GM21786 (cell line): ENCODE measurements around the gene CERS3.

Experiments
- ATAC-seq: cut with Tn5 transposase; IDR thresholded peaks from one replicate; pipeline ENCODE4 v1.9.1; 2021; ENCODE audit not compliant: unreplicated experiment

Gene CERS3

DNA sequence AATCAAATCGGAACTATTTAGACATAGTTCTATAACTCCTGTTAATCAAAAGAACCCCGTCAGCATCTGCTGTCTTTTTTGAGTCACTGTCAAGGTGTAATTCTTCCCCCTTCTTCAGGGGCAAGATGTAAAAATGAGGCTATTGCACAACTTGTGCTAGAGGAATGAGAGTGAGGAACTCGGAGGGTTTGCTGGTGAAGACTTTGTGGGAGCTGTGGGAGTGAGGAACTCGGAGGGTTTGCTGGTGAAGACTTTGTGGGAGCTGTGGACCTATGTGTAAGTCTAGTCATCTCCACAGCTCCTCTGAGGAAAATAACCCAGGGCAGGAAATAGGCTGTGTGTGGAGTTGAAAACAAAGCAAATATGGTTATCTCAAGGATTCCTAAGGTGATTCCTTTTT is 2.5 kb upstream of the CERS3 start:
- no peak for ATAC-seq

DNA sequence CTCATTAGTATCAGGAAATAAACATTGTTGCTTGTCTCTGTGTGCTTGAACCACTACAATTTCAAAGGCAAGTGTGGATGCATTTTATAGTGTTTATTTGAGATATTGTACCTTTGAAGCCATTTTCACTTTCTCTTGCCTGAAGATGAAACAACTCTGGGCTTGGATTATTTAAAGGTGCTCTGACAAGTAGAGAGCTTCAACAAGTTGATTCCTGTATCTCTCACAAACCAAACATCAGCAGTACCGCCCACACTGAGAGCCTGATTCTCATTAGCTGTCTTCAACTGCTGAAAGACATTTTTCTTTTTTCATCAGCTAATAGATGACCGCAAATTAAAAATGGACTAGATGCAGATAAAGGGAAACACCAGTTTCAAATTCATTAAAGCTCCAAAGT is 806 bp upstream of the CERS3 start:
- no peak for ATAC-seq

DNA sequence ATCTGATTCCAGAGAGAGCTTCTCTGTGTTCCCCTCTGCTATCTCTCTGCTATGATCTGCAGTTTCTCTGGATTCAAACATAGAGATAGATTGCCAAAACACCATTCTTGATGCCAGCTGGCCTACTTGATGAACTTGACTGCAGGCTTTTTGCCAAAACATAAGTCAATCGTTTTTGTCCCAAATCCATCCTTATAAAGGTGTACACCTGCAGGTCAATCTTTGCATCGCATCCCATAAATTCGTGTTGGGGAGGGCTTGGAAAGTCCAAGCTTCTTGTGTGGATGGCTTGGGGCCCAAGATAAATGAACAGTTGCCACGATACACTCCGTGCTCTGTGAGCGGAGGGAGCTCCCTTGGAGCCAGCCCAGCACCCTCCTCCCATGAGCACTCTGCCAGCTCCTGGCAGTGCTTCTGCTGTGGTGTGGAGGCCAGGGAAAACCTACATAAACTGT is 2.7 kb downstream of the CERS3 start:
- no peak for ATAC-seq

DNA sequence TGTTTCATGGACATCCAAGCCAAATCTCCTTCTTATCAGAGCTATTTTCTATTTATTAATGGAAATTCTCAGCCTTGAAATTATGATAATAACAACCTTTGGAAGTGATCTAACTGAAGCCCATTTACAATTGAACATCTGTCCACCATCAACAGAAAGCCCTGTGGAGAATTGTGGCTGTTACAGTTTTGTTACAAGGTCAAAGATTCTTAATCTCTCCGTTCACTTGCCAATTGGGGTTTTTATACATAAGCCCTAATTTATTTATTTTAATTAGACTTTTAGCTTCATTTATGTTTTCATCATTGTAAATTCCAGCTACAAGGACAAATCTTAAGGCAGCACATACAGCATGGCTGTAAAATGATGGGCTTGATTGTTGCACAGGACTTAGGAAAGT is 3.3 kb downstream of the CERS3 start:
- no peak for ATAC-seq

DNA sequence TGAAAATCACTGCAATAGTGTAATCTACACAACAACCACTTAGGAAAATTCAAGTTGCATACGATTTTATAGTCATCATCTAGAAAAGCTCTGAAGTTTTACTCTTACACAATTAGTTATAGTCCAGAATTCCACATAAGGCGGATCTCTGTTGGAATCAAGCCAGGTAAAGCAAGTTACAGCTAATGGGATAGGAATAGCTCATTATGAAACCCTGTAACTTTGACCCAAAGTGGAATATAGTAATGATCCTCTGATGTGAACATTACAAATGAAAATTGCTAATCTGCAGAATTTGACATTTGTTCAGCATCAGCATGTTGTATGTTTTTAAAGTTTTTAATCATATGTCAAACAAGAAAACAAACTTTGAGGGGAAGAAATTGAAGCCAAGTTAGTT is 4.4 kb downstream of the CERS3 start:
- ATAC-seq, result no peak

DNA sequence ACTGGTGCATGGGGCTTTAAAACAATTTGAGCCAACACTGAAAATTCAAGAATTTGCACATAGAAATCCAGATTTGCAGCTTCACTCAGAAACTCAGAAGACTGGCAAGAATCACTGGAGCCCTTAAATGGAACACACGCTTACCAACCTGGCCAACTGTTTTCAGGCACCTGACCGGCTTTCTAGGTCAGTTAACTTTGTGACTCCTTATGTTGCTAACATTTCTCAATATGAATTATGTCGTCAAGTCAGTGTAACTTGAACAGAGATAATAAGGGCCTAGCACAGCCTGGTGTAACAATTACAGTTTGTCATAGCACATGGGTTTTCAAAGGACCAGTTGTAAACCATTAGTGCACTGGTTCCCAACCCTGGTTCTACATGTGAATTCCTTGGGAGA is 6.8 kb downstream of the CERS3 start:
- ATAC-seq, result no peak

DNA sequence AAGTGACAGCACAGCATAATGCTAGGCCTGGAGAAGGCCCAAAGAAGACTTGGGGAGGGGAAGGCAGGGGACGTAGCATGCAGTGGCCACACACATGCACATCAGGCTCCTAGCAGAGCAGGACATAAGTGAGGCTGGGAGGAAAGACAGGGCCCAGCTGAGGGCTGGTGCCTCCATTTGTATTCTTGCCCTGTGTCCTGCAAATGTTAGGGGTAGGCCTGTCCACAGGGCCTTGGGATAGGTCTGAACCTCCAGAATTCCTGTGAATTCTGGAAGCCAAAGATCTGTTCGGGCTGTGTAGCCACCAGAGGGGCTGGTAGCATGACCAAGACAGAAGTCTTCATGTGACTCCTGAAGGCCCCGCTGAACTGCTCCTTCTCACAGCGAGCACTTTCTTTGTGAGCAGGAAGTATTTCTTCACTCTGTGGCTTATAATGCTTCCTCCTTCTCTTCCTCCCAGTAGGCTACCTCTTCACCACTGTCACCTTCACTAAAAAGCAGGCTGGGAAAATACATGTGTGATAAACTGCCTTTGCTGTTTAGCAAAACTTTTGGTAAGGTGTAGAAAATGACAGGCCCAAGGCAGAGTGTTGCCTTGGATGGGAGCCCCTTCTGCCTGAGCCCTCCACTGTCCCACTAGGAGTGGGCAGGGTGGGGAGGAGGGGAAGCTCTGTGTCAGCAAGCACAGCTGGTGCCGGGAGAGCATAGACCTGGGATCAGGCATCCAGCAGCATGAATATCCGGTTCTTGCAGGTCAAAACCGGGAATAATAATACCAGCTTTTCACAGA is 8.4 kb downstream of the CERS3 start:
- ATAC-seq, result no peak

DNA sequence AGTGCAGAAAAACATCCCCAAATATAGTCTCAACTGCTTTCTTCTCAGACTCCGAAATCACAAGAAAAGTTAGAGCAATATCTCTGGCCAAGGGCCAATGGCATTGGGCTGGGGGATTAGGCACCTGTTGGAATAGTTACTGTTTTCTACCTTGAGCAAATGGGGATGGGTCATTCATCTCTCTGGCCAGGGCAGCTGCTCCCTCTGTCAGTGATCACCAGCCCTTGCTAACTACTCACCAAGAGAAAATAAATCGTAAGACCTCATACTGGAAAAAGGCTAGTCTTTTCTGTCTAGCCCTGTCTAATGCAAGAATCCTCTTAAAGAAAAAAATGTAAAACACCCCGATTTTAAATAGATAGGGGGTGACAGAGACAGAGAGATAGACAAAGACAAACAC is 10.9 kb downstream of the CERS3 start:
- no peak for ATAC-seq

DNA sequence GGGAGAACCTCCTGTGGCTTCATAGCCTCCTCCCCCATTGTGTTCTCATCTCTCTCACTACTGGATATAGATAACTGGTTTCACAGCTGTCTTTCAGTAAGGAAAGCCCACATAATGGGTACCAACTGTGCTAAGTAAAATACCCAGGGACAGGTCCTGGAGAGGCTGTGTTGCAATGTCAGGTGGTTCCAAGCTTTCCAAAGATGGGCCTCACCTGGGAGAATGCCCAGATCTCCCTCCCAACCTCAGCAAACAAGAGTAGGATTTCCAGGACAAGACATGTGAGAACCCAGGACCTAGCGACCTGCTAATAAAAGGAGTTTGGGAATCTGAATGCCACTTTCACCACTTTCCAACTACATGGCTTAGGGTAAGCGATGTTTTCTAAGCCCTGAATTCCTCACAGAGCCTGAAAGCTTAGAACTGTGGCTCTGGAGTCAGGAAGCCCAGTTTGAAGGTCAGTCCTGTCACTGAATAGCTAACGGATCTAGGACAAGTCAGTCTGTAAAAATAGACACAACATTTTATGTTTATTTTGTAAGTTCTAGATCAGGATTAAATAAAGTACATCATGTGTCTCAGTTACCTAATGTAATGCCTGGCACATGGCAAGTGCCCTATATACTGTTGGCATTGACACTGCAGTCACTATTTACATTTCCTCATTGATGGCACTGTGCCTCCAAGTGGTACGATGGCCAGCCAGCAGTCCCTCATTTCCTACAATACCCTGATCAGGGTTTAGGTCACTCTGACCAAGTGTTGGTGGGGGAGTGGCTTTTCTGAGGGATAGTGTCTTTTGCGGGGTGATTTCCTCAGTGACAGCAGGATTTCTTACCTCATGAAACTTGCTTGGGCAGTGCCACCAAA is 11.9 kb downstream of the CERS3 start:
- no peak for ATAC-seq

DNA sequence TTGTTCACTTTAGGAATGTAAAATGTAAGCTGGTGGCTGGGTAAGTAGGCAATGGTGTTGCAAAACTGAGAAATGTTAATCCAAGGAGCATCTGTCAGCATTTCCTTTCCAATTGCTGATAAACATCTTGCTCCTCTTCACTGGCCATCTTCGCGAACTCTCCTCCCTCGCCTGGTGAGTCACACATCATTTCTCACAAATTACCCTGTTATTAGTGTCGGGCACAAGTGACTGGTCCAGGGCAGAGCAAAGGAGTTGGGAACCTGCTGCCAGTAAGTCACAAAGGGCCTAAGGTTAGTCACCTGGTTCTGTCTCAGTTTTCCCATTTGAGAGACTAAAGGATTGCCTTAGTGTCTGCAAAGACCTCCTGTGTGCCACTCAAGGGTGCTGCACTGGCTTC is 13.0 kb downstream of the CERS3 start:
- ATAC-seq, result no peak

DNA sequence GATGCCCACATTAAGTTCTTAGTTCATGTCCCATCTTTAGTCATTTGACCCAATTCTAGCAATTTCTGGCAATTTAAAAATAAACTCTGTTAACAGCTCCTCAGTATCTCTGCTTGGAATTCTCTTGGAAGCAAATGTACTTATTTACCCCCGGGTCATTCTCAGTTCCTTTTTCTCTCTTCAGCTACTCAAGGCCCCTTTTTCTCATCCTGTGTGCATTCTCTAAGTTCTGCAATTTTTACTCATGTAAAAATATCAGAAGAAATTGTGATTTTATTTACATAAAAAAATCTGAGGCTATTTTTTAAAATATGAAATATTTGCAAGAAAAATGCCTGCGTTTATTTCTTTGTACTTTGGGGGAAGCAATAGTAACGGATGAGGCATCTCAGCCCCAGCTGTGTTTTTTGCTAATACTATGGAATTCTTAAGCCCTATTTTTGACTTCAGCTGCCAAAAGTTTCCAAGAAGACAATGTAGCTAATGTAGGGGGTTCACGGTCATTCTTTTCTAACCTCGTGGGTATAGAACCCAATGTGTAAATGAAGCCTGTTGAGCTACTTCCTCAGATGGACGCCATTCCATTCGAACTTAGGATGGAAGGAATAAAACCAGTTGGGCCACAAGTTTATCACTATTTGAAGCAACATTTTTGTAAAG is 20.0 kb downstream of the CERS3 start:
- no peak for ATAC-seq

DNA sequence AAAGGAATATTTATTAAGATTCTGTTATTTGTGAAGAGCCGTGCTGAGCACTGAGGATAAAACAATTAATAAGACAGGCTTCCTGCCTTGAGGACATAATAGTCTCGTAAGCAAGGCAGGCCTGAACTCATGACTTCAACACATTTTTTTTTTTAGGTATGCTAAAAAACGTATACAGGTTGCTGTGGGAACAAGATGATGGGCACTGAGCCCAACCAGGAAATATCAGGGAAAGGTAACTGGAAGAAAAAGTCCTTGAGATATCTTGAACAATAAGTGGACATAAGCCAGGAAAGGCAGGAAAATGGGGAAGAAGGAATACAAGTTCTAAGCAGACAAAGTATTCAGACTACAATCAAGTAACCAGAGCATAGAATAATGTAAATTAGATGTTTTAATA is 26.1 kb downstream of the CERS3 start:
- ATAC-seq, result no peak

DNA sequence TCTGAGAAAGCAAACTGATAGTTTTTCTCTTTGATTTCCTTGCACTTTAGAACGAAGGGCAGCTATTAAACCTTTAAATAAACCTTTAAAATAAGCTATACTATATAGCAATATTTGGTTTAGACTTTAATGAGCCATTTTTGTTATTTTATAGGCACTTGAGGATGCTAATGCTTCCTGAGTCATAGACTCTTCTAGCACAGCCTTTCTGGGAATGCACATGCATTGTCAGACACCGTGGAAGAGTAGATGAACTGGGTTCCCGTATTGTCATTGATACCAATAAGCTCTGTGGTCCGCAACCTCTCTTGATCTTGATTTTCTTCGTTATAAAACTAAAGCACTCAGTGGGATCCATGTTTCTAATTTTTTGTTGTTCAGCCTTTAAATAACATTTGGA is 27.6 kb downstream of the CERS3 start:
- ATAC-seq, result no peak

DNA sequence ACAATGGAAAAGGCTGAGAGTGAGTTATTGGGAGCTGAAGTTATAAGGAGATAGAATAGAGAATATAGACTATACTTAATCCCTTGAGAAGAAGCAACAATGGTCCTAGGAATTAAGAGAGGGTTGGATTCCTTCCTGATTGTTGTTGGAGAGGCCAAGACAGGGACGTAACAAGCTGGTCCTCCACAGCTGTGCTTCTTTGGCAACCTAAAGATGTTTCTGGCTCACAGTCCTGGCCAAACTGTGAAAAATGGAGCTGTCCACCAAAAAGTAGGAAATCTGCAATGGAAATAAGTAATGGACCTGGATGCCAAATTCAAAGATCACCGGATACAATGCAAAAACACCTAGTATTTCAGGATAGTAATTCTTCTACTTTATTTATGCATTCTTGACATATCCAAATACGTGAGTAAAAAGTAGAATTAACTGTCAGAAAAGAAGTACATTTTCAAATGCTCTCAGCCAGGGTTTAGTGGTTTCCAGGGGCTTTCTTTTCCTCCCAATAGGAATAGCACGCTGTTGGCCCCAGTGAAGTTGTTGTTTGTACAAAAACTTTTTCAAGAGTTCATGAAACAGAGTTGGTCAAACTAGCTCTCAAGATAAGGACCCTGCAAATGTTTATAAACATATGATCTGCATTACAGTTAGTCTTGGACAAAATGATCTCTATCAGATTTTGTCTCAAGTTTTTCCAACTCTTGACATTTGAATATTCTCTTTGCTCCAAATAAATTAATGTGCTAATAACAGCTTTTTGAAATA is 28.3 kb downstream of the CERS3 start:
- no peak for ATAC-seq

DNA sequence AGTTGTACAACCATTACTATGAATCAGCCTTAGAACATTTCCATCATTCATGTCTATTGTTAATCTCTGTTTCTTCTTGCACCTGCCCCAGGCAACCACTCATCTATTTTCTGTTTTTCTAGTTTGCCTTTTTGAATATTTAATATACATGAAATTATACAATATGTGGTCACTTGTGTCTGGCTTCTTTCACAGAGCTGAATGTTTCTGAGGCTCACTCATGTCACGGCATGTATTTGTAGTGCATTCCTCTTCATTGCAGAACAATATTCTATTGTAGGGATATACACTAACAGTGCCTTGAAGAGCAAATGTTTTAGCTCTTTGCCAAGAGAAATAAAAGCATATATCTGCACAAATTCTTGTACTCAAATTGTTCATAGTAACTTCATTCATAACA is 32.9 kb downstream of the CERS3 start:
- no peak for ATAC-seq

DNA sequence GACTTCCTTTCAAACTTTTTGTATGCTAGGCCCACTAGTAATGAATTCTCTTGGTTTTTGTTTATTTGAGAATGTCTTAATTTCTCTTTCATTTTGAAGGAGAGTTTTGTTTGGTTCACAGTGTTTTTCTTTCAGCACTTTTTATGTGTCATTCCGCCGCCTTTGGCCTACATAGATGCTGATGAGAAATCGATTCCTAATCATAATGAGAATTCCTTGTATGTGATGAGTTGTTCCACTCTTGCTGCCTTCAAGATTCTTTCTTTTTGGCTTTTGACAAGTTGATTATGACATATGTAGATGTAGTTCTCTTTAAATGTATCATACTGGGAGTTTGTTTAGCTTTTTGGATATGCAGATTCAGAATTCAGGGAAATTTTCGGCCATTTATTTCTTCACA is 35.5 kb downstream of the CERS3 start:
- no peak for ATAC-seq

DNA sequence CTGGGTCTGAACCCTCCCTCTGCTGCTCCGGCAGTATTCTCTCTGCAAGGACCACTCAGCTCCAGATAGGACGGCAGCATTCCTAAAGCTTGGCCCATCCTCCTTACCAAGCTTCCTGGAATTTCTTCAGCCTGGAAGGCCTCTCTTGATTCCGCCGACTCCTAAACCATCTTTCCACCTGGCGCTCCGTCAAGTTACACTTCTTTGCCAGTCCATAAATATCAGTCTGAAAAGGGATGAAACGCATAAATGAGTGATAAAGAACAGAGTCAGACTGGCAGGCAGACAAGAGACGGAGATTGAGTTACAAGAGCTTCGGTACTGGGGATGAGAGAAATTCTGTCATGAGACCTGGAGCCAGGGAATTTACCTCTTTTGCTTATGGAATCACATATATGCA is 44.3 kb downstream of the CERS3 start:
- ATAC-seq, result no peak

DNA sequence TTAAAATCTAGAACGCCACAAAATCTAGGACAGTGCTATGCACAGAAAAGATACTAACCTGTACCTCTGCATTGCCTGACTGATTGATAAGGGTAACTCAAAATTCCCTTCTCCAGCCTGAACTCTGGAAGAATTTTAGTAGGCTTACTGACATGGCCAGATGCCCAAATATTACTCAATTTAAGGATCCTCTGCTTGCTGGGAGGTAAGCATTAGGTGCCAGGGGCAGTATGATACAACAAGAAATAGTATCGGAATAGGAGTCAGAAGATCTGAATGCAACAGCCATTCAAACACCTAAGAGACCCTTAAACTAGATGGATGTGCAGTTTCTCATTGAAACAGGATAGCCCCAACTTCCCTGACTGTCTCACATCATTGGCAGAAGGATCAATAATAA is 45.4 kb downstream of the CERS3 start:
- ATAC-seq, result no peak

DNA sequence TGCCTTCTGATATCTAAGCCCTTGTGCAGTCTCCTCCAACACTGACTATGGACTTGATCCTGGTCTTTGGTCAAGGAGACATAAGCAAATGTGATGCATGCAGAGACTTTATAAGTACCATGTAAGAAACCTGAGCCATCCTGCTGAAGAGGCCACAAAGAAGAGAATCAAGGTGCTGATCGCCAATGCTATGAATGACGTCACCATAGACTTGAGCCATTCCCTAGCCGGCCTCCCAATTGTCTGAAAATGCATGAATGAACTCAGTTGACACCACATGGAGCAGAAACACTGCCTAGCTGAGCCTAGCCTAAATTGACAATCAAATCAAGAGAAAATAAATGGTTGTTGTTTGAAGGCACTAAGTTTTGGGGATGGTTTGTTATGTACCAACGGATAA is 51.9 kb downstream of the CERS3 start:
- no peak for ATAC-seq

DNA sequence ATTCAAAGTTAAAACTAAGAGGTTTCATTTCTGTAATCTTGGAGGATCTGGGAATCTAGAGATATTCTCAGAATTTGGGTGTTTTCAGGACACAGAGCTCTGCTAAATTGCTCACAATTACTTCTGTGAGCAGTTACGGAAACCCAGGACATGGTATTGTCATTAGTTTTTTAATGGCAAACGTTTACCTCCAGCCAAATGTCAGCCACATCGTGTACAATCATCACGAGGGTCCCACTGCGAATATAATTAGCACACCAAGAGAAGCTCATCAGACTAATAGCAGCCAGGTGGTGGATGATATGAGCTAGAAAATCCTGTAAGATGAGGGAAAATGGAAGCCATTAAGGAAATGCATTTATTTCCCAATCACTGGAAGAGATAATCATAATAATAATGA is 56.0 kb downstream of the CERS3 start:
- no peak for ATAC-seq

DNA sequence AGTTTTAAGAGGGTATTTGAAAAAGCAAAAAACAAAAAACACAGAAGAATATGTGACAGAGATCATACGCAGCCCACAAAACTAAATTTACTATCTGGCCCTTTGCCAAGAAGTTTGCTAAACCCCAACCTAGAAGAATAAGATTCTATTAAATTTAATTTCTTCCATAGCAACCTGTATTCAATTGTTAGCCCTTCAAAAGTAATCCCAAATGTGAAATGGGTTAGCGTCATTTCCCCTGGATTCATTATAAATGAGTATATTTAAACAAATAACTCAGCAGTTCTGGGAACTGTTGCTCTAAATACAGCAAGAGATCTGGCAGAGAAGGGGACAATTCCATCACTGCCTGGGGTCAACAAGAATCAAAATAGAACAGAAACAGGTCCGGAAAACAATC is 56.8 kb downstream of the CERS3 start:
- ATAC-seq, result no peak
